ENCODE measurements around the gene HLA-F. TPM values are rescaled to one million over a fixed set of nuclear protein-coding genes. Genes with fewer than 3 reads are reported as not detected.
A peak's percentile ranks its signal among the peaks of the same experiment; 100 is the strongest.

The HLA-F gene
- total and polyA plus RNA-seq, 9 donors = 16.3 to 61.6 (median 29.6) TPM

DNA sequence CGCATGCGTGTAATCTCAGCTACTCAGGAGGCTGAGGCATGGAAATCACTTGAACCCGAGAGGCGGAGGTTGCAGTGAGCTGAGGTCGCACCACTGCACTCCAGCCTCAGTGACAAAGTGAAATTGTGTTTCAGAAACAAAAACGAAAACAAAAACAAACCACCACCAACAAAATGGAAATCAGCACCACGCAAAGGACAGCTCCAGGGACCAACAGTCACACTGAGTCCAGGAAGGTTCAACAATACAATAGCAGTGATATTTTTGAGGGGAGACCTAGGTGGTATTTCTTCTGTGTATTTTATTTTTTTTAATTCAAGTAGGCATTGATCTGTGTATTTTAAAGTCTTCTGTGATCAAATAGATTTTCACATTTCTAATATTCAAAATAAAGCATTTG, 9.8 kb downstream of the HLA-F start:
- no peak for TF ChIP-seq POLR2A (IDR thresholded peaks at IDR 0.05)
- TF ChIP-seq, protein P1, sequence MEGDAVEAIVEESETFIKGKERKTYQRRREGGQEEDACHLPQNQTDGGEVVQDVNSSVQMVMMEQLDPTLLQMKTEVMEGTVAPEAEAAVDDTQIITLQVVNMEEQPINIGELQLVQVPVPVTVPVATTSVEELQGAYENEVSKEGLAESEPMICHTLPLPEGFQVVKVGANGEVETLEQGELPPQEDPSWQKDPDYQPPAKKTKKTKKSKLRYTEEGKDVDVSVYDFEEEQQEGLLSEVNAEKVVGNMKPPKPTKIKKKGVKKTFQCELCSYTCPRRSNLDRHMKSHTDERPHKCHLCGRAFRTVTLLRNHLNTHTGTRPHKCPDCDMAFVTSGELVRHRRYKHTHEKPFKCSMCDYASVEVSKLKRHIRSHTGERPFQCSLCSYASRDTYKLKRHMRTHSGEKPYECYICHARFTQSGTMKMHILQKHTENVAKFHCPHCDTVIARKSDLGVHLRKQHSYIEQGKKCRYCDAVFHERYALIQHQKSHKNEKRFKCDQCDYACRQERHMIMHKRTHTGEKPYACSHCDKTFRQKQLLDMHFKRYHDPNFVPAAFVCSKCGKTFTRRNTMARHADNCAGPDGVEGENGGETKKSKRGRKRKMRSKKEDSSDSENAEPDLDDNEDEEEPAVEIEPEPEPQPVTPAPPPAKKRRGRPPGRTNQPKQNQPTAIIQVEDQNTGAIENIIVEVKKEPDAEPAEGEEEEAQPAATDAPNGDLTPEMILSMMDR (IDR thresholded peaks at IDR 0.05) = no peak
- intact Hi-C loops (cut with DNase I) = no loop called here

DNA sequence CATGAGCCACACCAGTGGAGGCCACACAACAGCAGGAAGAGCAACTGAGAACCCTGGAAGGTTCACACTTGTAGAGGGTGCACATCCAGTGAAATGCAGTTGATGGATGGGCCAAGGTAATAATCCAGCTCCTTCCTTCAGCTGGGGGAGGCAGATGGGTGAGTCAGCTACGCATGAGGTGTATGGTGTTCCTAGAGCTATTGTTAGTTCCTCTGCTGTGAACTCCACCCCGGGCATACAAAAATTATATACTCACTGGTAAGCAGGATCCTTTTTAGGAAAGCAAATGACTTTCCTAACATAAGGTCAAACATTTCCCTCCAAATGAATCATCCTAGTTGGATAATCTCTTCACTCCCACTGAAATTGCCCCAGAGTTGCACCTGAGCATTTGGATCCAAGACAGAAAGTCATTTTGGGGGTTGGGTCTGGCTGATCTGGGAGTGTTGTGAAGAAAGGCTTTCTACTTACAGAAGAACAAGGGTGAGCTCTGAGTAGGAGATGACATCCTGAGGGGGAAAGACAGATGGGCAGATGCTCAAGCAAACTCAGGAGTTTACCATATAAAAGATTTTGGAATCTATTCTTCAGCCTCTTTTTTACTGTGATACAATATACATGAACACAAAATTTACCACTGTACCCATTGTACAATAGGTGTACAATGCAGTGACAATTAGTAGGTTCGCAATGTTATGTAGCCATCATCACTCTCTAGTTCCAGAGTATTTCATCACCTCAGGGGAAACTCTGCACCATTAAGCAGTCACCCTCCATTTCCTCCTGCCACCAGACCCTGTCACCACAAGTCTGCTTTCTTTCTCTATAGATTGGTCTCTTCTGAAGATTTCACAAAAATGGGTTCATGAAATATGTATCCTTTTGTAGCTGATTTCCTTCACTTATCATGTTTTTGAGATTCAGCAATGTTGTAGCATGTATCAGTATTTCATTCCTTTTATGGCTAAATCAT, 11.1 kb downstream of the HLA-F start:
- Histone ChIP-seq H3K36me3 (no peaks in the 10 kb centered on the region), H3K9me3 (no peaks in the 10 kb centered on the region), H3K27me3 (no peaks in the 10 kb centered on the region), H3K27ac (no peak overlapping the region), H3K4me1 (ENCODE audit: insufficient read depth) (no peaks in the 10 kb centered on the region), H3K4me3 (no peak overlapping the region)
- DNase-seq = no peak
- TF ChIP-seq, protein P1 (IDR thresholded peaks at IDR 0.05) = no peak
- TF ChIP-seq EP300 (IDR thresholded peaks at IDR 0.05) (no peak), POLR2A (IDR thresholded peaks at IDR 0.05) (no peak)
- intact Hi-C loops (cut with DNase I) = no loop called here
- 57 to 77% (median 75%) methylated on average over 3 of the region's 3 CpGs for WGBS, 3 donors

More for the DNA sequence above, 9.8 kb downstream of the HLA-F start:
- 55 to 65% (median 58%) methylated on average over 7 of the region's 7 CpGs for WGBS, 3 donors
- no peaks in the 10 kb centered on the region for H3K36me3 ChIP-seq
- H3K9me3 ChIP-seq = no peaks in the 10 kb centered on the region
- no peak overlapping the region for H3K27ac ChIP-seq
- no peak overlapping the region for H3K4me3 ChIP-seq
- DNase-seq = no peak
- no peaks in the 10 kb centered on the region for H3K27me3 ChIP-seq
- H3K4me1 ChIP-seq (ENCODE audit: insufficient read depth) = no peaks in the 10 kb centered on the region

DNA sequence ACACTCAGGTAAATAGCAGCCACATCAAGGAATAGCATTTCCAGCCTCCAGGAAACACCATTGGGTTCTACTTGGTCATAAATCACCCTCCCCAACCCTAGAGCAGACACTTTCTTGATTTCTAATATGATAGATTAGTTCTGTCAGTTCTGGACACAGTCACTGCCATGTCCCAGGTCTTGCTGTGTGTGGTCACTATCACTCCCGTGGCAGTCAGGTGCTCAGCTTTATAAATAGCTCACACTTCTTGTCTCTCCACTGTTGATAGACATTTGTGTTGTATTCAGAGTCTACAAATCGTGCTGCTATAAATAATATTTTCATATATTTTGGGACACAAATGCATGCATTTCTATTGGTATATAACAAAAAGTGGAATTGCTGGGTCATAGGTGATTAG, 13.3 kb downstream of the HLA-F start:
- Histone ChIP-seq H3K36me3 (no peaks in the 10 kb centered on the region), H3K4me3 (no peak overlapping the region), H3K9me3 (no peaks in the 10 kb centered on the region), H3K27ac (no peak overlapping the region), H3K4me1 (ENCODE audit: insufficient read depth) (no peaks in the 10 kb centered on the region), H3K27me3 (no peaks in the 10 kb centered on the region)
- 47 to 69% (median 57%) methylated on average over 2 of the region's 2 CpGs for WGBS, 3 donors
- no peak for DNase-seq
- intact Hi-C loops (cut with DNase I) = no loop called here
- TF ChIP-seq POLR2A (IDR thresholded peaks at IDR 0.05) (no peak), EP300 (IDR thresholded peaks at IDR 0.05) (no peak)
- TF ChIP-seq, protein P1 (IDR thresholded peaks at IDR 0.05) = no peak

DNA sequence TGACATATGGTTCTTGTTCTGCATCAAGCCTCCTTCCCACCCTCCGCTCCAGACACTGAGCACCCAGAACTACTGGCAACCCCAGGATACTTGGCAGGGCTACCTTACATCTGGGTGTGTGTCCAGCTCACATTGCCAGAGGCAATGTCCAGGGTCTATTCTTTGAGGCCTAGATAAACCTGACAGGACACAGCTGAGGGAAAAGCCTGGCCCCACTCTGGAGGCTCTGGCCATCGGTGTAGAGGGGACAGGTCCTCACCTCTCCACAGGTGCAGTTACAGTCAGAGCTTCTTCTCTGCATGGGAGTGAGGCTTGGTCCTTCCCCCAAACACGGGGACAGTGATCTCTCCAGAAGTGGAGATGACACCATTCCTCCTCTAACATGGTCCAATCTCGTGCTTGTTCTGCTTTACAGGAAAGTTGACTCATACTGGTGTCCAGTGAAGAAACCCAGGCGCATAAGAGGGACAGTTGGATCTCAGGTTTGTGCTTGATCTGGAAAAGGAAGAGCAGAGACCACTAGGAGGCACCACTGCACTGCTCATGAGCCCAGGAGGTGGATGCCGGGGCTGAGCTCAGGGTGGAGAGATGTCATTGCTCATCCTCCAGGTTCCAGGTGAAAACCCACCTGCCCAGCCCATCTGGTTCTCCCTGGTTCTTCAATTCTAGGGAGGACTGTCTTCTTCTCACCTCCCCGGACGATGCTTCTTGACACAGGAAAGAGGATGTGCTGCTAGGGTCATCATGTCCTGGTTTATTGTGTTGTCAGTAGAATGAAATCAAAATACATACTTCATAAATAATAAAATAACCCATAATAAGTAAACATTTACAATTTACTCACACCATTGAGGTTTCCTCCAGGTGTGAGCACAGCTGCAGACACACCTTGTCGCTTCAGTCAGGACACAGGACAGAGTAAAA, 14.7 kb downstream of the HLA-F start:
- intact Hi-C loops (cut with DNase I) = no loop called here
- DNase-seq = peak in 3 of 5 donors; percentile 47 to 56 (median 53)
- Histone ChIP-seq H3K27ac (no peak overlapping the region), H3K36me3 (no peaks in the 10 kb centered on the region), H3K9me3 (no peaks in the 10 kb centered on the region), H3K4me3 (no peak overlapping the region), H3K27me3 (no peaks in the 10 kb centered on the region), H3K4me1 (ENCODE audit: insufficient read depth) (no peaks in the 10 kb centered on the region)
- no peak for TF ChIP-seq POLR2A (IDR thresholded peaks at IDR 0.05)
- TF ChIP-seq, protein P1 (IDR thresholded peaks at IDR 0.05) = peak in 1 of 3 donors; percentile 46
- 47 to 51% (median 49%) methylated on average over 9 of the region's 9 CpGs for WGBS, 3 donors
